ENCODE data around the gene ALMS1. TPM values are rescaled to one million over a fixed set of nuclear protein-coding genes. Genes with fewer than 3 reads are reported as not detected.
"Not testable (repeated sequence)": the region's sequence is repeated elsewhere in the genome, so short reads cannot be mapped to it uniquely, and the experiment has no call there.

The ALMS1 gene
- total RNA-seq, 1 donor from 2014 or later = 6.5 TPM

GRCh38 chr2:73640946-73641766 is 255.5 kb downstream of the ALMS1 start:
- DNase-seq (no peak), ATAC-seq (ENCODE audit: poor library complexity) (no peak)
- intact Hi-C loops (cut with DNase I) = no loop called here

GRCh38 chr2:73641767-73642062 is 256.1 kb downstream of the ALMS1 start:
- ATAC-seq (ENCODE audit: poor library complexity) (no peak), DNase-seq (no peak)
- intact Hi-C loops (cut with DNase I) = no loop called here

GRCh38 chr2:73642338-73643018 is 256.8 kb downstream of the ALMS1 start, which contains the start of gene NAT8:
TSS of gene NAT8 (minus strand) at chr2:73642422. CDS start at chr2:73641628, 794 bp downstream.
- intact Hi-C loops (cut with DNase I) = no loop called here
- no peak for ATAC-seq (ENCODE audit: poor library complexity)

GRCh38 chr2:73647690-73648089 is 262.1 kb downstream of the ALMS1 start:
- ATAC-seq (ENCODE audit: poor library complexity); DNase-seq; intact Hi-C loops (cut with DNase I): not testable (repeated sequence)

More at GRCh38 chr2:73642338-73643018, 256.8 kb downstream of the ALMS1 start, which contains the start of gene NAT8:
- no peak for DNase-seq

- ATAC-seq (ENCODE audit: poor library complexity) (no peak), DNase-seq (no peak)
- intact Hi-C loops (cut with DNase I) = no loop called here
Observed at GRCh38 chr2:73651591-73652230, 266.1 kb downstream of the ALMS1 start.

GRCh38 chr2:73652348-73652747 is 266.7 kb downstream of the ALMS1 start:
- DNase-seq (no peak), ATAC-seq (ENCODE audit: poor library complexity) (no peak)
- intact Hi-C loops (cut with DNase I) = no loop called here

GRCh38 chr2:73654175-73654574 is 268.5 kb downstream of the ALMS1 start:
- DNase-seq (no peak), ATAC-seq (ENCODE audit: poor library complexity) (no peak)
- intact Hi-C loops (cut with DNase I) = no loop called here

Other genes starting within 250 kb of the ALMS1 start
- gene NOTO, start 183.3 kb upstream of the ALMS1 start, total RNA-seq = not detected
- gene SMYD5, start 171.6 kb upstream of the ALMS1 start, total RNA-seq = 15.5 TPM
- gene PRADC1, start 152.6 kb upstream of the ALMS1 start, total RNA-seq = 91.6 TPM
- gene CCT7, start 151.5 kb upstream of the ALMS1 start, total RNA-seq = 194 TPM
- gene FBXO41, start 101.4 kb upstream of the ALMS1 start, total RNA-seq = 0.51 TPM
- gene EGR4, start 92.3 kb upstream of the ALMS1 start, total RNA-seq = not detected